Stomach smooth muscle (tissue), 2 donors: ENCODE data around the gene STRADB.

Experiments used
- H3K27ac ChIP-seq: one replicate; pipeline ENCODE4 v1.7.0; 2013; ENCODE audit warnings: mild to moderate bottlenecking, low read length, inconsistent platforms
- H3K27me3 ChIP-seq, 2 donors: one replicate each; pipeline ENCODE4 v1.7.0; 2013; ENCODE audit warnings: low read length in 2 of 2; ENCODE audit not compliant: insufficient read depth in 2 of 2, control insufficient read depth in 1 of 2
- H3K36me3 ChIP-seq, 2 donors: one replicate each; pipeline ENCODE4 v1.7.0; 2013; ENCODE audit warnings: low read length in 2 of 2; ENCODE audit not compliant: control insufficient read depth in 2 of 2, insufficient read depth in 2 of 2
- H3K4me1 ChIP-seq: one replicate; pipeline ENCODE4 v1.7.0; 2013; ENCODE audit warnings: low read length; ENCODE audit not compliant: control insufficient read depth, insufficient read depth
- H3K4me3 ChIP-seq, 2 donors: one replicate each; pipeline ENCODE4 v1.7.0; 2013; ENCODE audit warnings: low read length in 2 of 2
- H3K9ac ChIP-seq, 2 donors: one replicate each; pipeline ENCODE4 v1.7.0; 2013; ENCODE audit warnings: low read length in 2 of 2, mild to moderate bottlenecking in 1 of 2
- H3K9me3 ChIP-seq, 2 donors: one replicate each; pipeline ENCODE4 v1.7.0; 2013; ENCODE audit warnings: low read length in 2 of 2; ENCODE audit not compliant: control insufficient read depth in 2 of 2
- donor health status: healthy.
- donor health status: Pancreatic carcinoma.

Gene STRADB

GRCh38 chr2:201502713-201503112, 51.2 kb downstream of the STRADB start:
- H3K36me3 ChIP-seq: no peaks in the 10 kb centered on the region
- H3K9ac ChIP-seq: no peak overlapping the region
- no peak overlapping the region for H3K27ac ChIP-seq
- H3K4me1 ChIP-seq: no peaks in the 10 kb centered on the region
- no peaks in the 10 kb centered on the region for H3K27me3 ChIP-seq
- peaks cover 0 to 3% of the 10 kb centered on the region in 2 donors for H3K9me3 ChIP-seq
- no peak overlapping the region for H3K4me3 ChIP-seq

DNA sequence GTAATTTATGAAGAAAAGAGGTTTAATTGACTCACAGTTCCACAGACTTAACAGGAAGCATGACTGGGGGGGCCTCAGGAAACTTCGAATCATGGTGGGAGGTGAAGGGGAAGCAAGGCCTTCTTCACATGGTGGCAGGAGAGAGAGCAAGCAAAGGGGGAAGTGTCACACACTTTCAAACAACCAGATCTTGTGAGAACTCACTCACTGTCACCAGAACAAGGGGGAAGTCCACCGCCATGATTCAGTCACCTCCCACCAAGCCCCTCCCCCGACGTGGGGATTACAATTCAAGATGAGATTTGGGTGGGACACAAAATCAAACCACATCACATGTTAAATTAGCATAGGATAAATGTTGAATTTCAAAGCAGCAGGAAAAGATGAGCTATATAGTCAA, 56.2 kb downstream of the STRADB start:
- Histone ChIP-seq H3K36me3 (no peaks in the 10 kb centered on the region), H3K27me3 (no peaks in the 10 kb centered on the region), H3K27ac (no peak overlapping the region), H3K4me1 (no peaks in the 10 kb centered on the region), H3K9me3 (peaks cover 0 to 3% of the 10 kb centered on the region in 2 donors), H3K4me3 (no peak overlapping the region), H3K9ac (no peak overlapping the region)

- H3K27ac ChIP-seq: no peak overlapping the region
- no peaks in the 10 kb centered on the region for H3K4me1 ChIP-seq
Observed at GRCh38 chr2:201513271-201513670, 61.7 kb downstream of the STRADB start.

DNA sequence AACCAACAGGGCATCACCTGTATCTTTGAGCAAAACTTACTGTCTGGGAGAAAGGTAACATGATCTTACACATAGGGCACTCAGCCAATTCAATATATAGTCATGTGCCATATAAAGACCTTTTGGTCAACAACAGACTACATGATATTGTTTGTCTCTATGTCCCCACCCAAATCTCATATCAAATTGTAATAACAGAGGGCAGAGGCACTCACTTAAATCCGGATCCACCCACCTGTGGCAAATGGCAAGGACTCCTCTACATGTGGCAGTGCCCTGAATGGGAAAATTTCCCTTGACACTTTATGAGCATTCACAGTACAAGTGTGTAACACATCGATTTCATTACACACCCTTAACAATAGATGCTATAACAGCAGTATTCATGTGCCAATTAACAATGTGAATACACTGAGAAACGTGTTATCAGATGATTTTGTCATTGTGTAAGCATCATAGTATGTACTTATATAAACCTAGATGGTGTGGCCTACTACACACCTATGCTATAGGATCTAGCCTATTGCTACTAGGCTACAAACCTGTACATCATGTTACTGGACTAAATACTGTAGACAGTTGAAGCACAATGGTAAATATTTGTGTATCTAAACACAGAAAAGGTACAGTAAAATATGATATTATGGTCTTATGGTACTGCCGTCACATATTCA, 64.2 kb downstream of the STRADB start:
- no peak overlapping the region for H3K27ac ChIP-seq
- peaks cover 0 to 3% of the 10 kb centered on the region in 2 donors for H3K9me3 ChIP-seq
- H3K4me1 ChIP-seq: no peaks in the 10 kb centered on the region
- no peak overlapping the region for H3K4me3 ChIP-seq
- no peak overlapping the region for H3K9ac ChIP-seq
- no peaks in the 10 kb centered on the region for H3K36me3 ChIP-seq
- H3K27me3 ChIP-seq: no peaks in the 10 kb centered on the region

More at GRCh38 chr2:201513271-201513670, 61.7 kb downstream of the STRADB start:
- Histone ChIP-seq H3K9me3 (no peaks in the 10 kb centered on the region), H3K27me3 (no peaks in the 10 kb centered on the region), H3K9ac (no peak overlapping the region), H3K4me3 (no peak overlapping the region), H3K36me3 (no peaks in the 10 kb centered on the region)

DNA sequence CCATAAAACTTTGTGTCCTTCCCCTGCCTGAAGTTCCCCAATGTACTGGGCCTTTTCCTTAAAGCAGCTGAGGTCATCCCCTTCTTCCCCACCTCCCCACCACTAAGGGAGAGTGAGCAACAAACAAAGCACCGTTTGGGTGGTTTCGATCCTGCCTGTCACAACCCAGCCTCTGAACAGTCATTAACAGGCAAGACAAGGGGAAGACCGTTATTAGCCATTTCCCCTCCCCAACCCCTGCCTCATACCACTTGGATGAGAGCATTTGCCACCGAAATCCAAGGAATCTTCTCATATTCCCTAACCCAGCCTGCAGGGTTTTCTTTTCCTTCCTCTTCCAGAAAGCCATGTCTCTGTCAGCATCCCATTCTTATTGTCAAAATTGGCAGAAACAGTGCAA, 65.6 kb downstream of the STRADB start:
- Histone ChIP-seq H3K4me3 (no peak overlapping the region), H3K4me1 (no peaks in the 10 kb centered on the region), H3K27me3 (no peaks in the 10 kb centered on the region), H3K9ac (no peak overlapping the region), H3K27ac (no peak overlapping the region), H3K36me3 (no peaks in the 10 kb centered on the region), H3K9me3 (peaks cover 0 to 3% of the 10 kb centered on the region in 2 donors)

DNA sequence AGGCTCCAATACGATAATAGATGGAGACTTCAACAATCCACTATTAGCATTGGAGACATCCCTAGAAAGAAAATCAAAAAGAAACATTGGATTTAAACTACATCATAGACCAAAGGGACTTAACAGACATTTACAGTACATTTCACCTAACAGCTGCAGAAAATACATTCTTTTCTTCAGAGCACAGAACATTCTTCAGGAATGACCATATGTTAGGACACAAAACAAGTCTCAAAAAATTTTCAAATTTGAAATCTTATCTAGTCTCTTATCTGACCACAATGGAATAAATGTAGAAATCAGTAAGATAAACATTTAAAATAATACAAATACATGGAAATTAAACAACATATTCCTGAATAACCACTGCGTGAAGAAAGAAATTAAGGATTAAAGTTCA, 68.7 kb downstream of the STRADB start:
- Histone ChIP-seq H3K9me3 (peaks cover 0 to 6% of the 10 kb centered on the region in 2 donors), H3K27ac (no peak overlapping the region), H3K27me3 (no peaks in the 10 kb centered on the region), H3K36me3 (no peaks in the 10 kb centered on the region), H3K4me1 (no peaks in the 10 kb centered on the region), H3K4me3 (no peak overlapping the region), H3K9ac (no peak overlapping the region)

DNA sequence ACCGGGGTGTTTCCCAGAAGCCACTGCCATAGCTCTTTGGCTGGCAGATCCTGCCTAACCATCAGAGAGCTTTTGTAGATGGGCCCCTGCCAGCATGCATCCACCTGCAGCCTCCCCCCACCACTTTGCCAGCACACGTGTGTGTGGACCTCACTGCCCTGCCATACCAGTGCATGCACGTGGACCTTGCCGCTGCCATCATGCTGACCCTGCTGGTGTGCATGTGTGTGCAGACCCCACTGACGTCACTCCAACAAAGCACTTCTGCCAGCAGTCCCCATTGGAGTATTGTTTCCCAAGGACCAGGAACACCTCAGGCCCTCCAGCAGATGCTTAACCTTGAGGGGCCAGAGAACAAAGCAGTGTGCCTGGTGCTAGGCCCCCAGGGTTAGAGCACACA, 71.4 kb downstream of the STRADB start:
- H3K36me3 ChIP-seq: no peaks in the 10 kb centered on the region
- H3K27me3 ChIP-seq: no peaks in the 10 kb centered on the region
- H3K4me1 ChIP-seq: no peaks in the 10 kb centered on the region
- H3K4me3 ChIP-seq: no peak overlapping the region
- H3K27ac ChIP-seq: no peak overlapping the region
- peaks cover 0 to 6% of the 10 kb centered on the region in 2 donors for H3K9me3 ChIP-seq
- H3K9ac ChIP-seq: no peak overlapping the region

DNA sequence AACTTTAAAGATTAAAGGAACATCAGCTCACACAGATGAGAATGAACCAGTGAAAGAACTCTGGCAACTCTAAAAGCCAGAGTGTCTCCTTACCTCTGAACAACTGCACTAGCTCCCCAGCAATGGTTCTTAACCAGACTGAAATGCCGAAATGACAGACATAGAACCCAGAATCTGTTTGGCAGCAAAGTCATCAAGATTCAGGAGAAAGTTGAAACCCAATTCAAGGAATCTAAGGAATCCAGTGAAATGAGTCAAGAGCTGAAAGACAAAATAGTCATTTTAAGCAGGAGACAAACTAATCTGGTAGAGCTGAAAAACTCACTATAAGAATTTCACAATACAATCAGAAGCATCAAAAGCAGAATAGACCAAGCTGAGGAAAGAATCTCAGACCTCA, 72.0 kb downstream of the STRADB start:
- no peaks in the 10 kb centered on the region for H3K27me3 ChIP-seq
- no peak overlapping the region for H3K4me3 ChIP-seq
- H3K36me3 ChIP-seq: no peaks in the 10 kb centered on the region
- no peaks in the 10 kb centered on the region for H3K4me1 ChIP-seq
- H3K27ac ChIP-seq: no peak overlapping the region
- peaks cover 0 to 6% of the 10 kb centered on the region in 2 donors for H3K9me3 ChIP-seq
- H3K9ac ChIP-seq: no peak overlapping the region
